Lower leg skin (tissue), 4 donors: ENCODE data around the gene DRD2. TPM values are rescaled to one million over a fixed set of nuclear protein-coding genes. Genes with fewer than 3 reads are reported as not detected.

Source experiments
- DNase-seq, 2 donors: peaks; one replicate each; pipeline ENCODE4 v3.0.0-alpha.2; 2019; ENCODE audit warnings: low spot score in 2 of 2
- H3K4me3 ChIP-seq: fragments of 200-600 bp; sonication (generic); 2 replicates; pipeline ENCODE4 v1.5.1; 2017; ENCODE audit warnings: mild to moderate bottlenecking, low read depth; ENCODE audit not compliant: poor library complexity, severe bottlenecking
- POLR2A ChIP-seq, 2 donors: fragments of 450-650 bp; IDR thresholded peaks; one replicate each; pipeline ENCODE4 v1.6.1; 2016 to 2017; ENCODE audit warnings: antibody characterized with exemption in 2 of 2, mild to moderate bottlenecking in 1 of 2, moderate library complexity in 1 of 2
- WGBS, 2 donors: methylation state at CpG; one replicate each; pipeline ENCODE4 v1.1.5; 2018; 5-methylcytosine and 5-hydroxymethylcytosine counted together
- intact Hi-C: fragments of 100-400 bp; cut with DNase I; formaldehyde crosslinking; loops from one replicate; pipeline ENCODE4 v1.15.0; 2023; ENCODE audit warnings: low total_unique reads
- total RNA-seq, 4 donors: library from RNA; depleted of rRNA; stranded (reverse); fragments of >200 nt; gene quantifications; one replicate each; pipeline ENCODE4 v1.1.0, GENCODE V29; 2016
- TF ChIP-seq, protein P1 (sequence below), 3 donors: fragments of 450-650 bp; IDR thresholded peaks; one replicate each; pipeline ENCODE4 v1.5.1; 2016; ENCODE audit warnings: antibody characterized with exemption in 3 of 3, mild to moderate bottlenecking in 3 of 3, moderate library complexity in 2 of 3

The DRD2 gene
- total RNA-seq, 4 donors from 2014 or later: 0.11 to 0.81 (median 0.22) TPM; not detected in 1

- WGBS, 2 donors: 49 to 76% methylated on average over 2 of the region's 2 CpGs
- intact Hi-C loops: no loop called here
- no peak overlapping the region for H3K4me3 ChIP-seq
- TF ChIP-seq POLR2A (IDR thresholded peaks at IDR 0.05): no peak
- TF ChIP-seq, protein P1, sequence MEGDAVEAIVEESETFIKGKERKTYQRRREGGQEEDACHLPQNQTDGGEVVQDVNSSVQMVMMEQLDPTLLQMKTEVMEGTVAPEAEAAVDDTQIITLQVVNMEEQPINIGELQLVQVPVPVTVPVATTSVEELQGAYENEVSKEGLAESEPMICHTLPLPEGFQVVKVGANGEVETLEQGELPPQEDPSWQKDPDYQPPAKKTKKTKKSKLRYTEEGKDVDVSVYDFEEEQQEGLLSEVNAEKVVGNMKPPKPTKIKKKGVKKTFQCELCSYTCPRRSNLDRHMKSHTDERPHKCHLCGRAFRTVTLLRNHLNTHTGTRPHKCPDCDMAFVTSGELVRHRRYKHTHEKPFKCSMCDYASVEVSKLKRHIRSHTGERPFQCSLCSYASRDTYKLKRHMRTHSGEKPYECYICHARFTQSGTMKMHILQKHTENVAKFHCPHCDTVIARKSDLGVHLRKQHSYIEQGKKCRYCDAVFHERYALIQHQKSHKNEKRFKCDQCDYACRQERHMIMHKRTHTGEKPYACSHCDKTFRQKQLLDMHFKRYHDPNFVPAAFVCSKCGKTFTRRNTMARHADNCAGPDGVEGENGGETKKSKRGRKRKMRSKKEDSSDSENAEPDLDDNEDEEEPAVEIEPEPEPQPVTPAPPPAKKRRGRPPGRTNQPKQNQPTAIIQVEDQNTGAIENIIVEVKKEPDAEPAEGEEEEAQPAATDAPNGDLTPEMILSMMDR (IDR thresholded peaks at IDR 0.05): no peak
- DNase-seq: no peak
Measured at GRCh38 chr11:113440816-113441215, 34.4 kb downstream of the DRD2 start.

GRCh38 chr11:113436672-113437252 is 38.4 kb downstream of the DRD2 start:
- intact Hi-C loops: no loop called here
- DNase-seq: no peak
- TF ChIP-seq POLR2A (IDR thresholded peaks at IDR 0.05): no peak
- H3K4me3 ChIP-seq: no peak overlapping the region
- 68 to 73% methylated on average over 6 of the region's 6 CpGs for whole genome bisulfite sequencing, 2 donors

- 76 to 77% methylated on average over 8 of the region's 8 CpGs for WGBS, 2 donors
Measured at GRCh38 chr11:113435190-113435968, 39.8 kb downstream of the DRD2 start.

DNA sequence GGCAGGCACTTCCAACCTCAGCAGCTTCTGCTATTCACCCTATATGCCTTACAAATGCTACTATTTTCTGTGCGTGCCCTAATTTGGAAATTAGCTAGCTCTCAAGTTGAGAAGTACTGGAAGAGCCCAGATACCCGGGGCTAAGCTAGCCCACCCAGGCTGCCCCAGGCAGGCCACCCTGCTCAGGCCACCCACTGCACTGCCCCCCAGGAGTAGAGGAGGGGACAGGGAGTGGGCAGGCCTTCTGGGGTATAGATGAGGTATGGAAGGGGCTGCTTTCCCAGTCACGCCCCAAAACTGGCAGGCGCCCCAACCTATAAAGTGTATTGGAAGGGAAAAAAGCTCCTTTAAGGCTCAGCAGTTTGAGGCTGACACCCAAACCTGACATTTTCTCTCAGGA is 43.5 kb downstream of the DRD2 start:
- TF ChIP-seq, protein P1 (IDR thresholded peaks at IDR 0.05): no peak
- TF ChIP-seq POLR2A (IDR thresholded peaks at IDR 0.05): no peak
- intact Hi-C loops: no loop called here
- H3K4me3 ChIP-seq: no peak overlapping the region
- DNase-seq: no peak
- 72 to 79% methylated on average over 4 of the region's 4 CpGs for WGBS, 2 donors

More at GRCh38 chr11:113435190-113435968, 39.8 kb downstream of the DRD2 start:
- no peak overlapping the region for H3K4me3 ChIP-seq
- no peak for TF ChIP-seq POLR2A (IDR thresholded peaks at IDR 0.05)
- TF ChIP-seq, protein P1 (IDR thresholded peaks at IDR 0.05): no peak
- intact Hi-C loops: no loop called here
- no peak for DNase-seq

DNA sequence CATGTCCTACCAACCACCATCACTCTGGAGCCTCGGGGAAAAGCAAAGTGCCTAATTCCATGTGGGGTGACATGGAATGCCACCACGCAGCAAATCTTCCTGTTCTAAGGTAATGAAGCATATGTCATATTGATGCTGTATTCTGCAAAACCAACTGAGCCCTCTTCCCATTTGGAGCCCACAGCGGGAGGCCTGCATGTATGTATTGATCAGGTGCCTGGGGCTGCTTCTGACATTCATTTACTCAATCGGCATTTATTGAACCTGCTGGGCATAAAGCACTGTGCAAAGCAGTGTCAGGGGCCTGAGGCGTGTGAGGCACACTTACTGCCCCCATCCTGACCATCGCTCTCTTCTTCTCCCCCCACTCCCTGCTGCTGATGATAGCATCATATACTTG is 48.5 kb downstream of the DRD2 start:
- no peak for DNase-seq
- TF ChIP-seq POLR2A (IDR thresholded peaks at IDR 0.05): no peak
- TF ChIP-seq, protein P1 (IDR thresholded peaks at IDR 0.05): no peak
- WGBS, 2 donors: 91% methylated on average over 6 of the region's 6 CpGs

GRCh38 chr11:113420808-113421207 is 54.4 kb downstream of the DRD2 start:
- intact Hi-C loops: no loop called here
- 34 to 47% methylated on average over 2 of the region's 2 CpGs for WGBS, 2 donors

More for the DNA sequence above, 48.5 kb downstream of the DRD2 start:
- intact Hi-C loops: no loop called here
- H3K4me3 ChIP-seq: no peak overlapping the region

More at GRCh38 chr11:113420808-113421207, 54.4 kb downstream of the DRD2 start:
- no peak for DNase-seq
- TF ChIP-seq POLR2A (IDR thresholded peaks at IDR 0.05): no peak
- TF ChIP-seq, protein P1 (IDR thresholded peaks at IDR 0.05): no peak
- no peak overlapping the region for H3K4me3 ChIP-seq
